GM19239 (cell line): ENCODE data around the gene MBD2.
A peak's percentile ranks its signal among the peaks of the same experiment; 100 is the strongest.
"Not testable (repeated sequence)": the region's sequence is repeated elsewhere in the genome, so short reads cannot be mapped to it uniquely, and the experiment has no call there.

ENCODE experiments used
- DNase-seq: peaks from one replicate; pipeline ENCODE4 v3.0.0; 2011; ENCODE audit warnings: low spot score; ENCODE audit not compliant: insufficient read length
- FAIRE-seq: peaks from 2 replicates; lab custom pipeline; 2011; peaks lifted over from hg19 to GRCh38; lab: Jason Lieb, UNC

MBD2 gene

GRCh38 chr18:54157646-54158385, 66.7 kb downstream of the MBD2 start:
- DNase-seq (no peak), FAIRE-seq (no peak)

GRCh38 chr18:54155412-54155811, 69.1 kb downstream of the MBD2 start:
- DNase-seq (no peak), FAIRE-seq (no peak)

GRCh38 chr18:54154231-54154630, 70.2 kb downstream of the MBD2 start:
- DNase-seq (no peak), FAIRE-seq (no peak)

- FAIRE-seq (no peak), DNase-seq (no peak)
Measured at GRCh38 chr18:54151376-54151775, 73.1 kb downstream of the MBD2 start.

GRCh38 chr18:54150226-54150625, 74.2 kb downstream of the MBD2 start:
- FAIRE-seq: no peak

GRCh38 chr18:54149078-54149697, 75.3 kb downstream of the MBD2 start:
- DNase-seq (no peak), FAIRE-seq (peak; percentile 82)

More at GRCh38 chr18:54150226-54150625, 74.2 kb downstream of the MBD2 start:
- no peak for DNase-seq

DNA sequence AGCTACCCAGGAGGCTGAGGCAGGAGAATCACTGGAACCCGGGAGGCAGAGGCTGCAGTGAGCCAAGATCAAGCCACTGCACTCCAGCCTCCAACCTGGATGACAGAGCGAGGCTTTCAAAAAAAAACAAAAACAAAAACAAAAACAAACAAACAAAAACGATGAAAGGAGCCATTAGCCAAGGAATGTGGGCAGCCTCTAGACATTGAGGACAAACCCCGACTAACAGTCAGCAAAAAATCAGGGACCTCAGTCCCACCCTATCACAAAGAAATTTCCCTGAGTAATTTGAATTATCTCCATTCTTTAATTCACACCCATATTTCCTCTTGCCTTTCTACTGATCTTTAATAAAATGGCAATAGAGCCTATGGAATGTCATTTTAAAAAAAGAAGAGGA, 75.8 kb downstream of the MBD2 start:
- FAIRE-seq (peak; percentile 26), DNase-seq (no peak)

DNA sequence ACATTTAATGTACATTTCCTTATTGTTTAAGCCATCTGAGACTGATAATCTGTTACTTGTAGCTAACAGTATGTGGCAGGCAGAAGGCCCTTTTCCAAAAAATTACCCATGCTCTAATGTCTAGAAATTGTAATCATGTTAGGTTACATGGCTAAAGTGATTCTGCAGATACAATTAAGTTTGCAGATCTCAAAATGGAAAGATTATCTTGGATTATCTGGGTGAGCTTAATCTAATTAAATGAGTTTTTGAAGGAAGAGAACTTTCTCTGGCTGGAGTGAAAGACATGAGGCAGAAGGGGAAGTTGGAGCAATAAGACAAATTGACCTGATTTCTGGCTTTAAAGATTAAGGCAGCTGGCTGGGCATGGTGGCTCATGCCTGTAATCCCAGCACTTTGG, 76.3 kb downstream of the MBD2 start:
- FAIRE-seq (no peak), DNase-seq (no peak)

GRCh38 chr18:54147439-54147838, 77.0 kb downstream of the MBD2 start:
- FAIRE-seq (peak; percentile 96), DNase-seq (peak; percentile 15)

GRCh38 chr18:54141041-54141608, 83.3 kb downstream of the MBD2 start:
- FAIRE-seq: no peak
- no peak for DNase-seq

DNA sequence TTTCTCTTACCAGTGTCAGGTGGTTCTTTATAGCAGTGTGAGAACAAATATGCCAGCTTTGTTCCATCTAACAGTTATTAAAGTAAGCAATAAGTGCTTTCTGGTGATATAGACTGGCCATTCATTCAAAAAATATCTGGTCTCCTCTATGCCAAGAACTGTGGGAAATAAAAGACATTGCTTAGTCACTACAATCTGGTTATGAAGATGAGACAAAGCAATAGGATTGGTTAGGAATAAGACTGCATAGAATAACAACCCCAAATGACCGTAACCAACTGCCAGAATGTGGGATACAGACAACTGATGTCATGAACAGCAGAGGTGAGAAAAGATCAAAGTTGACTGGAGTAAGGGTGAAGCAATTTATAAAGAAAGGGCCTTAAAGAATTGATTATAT, 83.8 kb downstream of the MBD2 start:
- DNase-seq (no peak), FAIRE-seq (no peak)

DNA sequence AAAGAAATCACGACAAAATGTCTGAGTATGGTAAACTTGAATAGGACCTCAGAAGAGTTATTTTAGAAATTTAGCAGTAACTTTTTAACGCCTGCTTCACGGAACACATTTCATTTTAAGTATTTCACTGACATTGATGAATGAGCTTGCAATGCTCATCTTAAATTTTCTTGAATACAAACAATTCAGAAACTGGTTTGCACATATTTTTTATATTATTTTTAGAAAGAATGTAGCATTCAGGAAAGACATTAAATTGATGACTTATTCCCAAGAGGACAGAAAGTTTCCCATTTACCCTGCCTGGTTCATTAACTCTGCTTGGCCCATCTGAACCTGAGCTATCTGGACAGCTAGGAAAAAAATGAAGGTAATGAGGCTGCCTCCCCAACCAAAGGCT, 89.3 kb downstream of the MBD2 start:
- no peak for FAIRE-seq
- no peak for DNase-seq

DNA sequence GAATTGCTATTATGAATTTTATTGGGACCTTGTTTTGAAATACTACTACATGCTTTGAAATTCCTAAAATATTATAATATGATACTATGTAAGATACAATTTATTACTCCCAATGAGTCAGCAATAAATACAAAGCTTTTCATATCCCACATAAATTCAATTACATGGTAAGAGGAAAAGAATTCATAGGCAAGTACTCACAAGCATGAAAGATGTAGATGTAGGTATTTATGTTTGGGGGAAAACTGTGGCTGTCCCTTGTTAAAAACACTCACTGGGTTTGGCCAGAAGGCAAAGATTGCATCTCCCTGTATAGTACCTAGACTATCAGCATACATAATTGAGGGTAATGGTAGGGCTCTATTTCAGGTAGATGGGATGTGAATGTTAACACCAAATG, 90.4 kb downstream of the MBD2 start:
- FAIRE-seq (no peak), DNase-seq (no peak)

GRCh38 chr18:54130631-54131030, 93.8 kb downstream of the MBD2 start:
- no peak for DNase-seq
- no peak for FAIRE-seq

GRCh38 chr18:54130177-54130576, 94.3 kb downstream of the MBD2 start:
- FAIRE-seq (no peak), DNase-seq (no peak)

DNA sequence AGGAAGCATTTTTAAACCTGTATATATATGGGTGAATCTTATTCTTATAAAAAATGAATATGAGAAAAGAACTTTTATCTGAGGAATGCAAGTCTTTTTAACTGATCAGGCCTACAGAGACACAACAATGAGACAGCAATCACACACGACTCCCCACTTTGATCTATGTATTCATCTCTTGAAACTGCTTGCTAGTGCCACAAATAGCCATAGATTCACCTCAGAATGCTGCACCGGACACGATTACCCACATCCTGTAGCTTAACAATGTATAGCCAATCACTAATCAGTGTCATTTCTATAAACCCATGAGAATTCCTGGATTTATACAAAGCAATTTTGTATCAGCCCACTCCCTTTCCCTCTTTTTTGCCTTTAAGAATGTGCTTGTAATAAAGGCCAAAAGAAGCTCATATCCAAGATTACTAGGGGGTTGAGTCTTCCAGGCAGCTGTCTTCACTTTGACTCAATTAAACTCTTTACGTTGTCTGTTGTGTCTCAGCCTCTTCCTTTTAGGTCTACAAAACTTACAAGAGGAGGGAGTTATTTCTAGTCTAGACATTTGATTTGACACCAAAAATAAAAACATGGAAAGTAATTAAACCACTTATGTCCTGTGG, 94.9 kb downstream of the MBD2 start:
- DNase-seq (no peak), FAIRE-seq (no peak)

- FAIRE-seq (no peak), DNase-seq (no peak)
Measured at GRCh38 chr18:54127759-54128378, 96.6 kb downstream of the MBD2 start.

DNA sequence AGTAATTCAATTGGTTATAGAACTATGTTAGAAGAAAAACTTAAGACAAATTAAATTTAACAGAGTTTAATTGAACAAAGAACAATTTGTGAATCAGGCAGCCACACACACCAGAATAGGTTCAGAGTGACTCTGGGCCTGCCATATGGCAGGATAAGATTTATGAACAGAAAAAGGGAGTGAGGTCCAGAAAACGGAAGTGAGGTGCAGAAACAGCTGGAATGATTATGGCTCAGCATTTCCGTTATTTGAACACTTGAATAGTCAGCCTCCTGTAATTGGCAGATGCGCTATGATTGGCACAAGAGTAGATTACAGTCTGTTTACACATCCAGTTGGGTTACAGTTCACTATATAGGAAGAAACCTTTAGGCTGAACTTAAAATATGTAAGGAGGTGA, 99.0 kb downstream of the MBD2 start:
- FAIRE-seq: no peak
- no peak for DNase-seq

- DNase-seq, FAIRE-seq: not testable (repeated sequence)
Measured at GRCh38 chr18:54123720-54124440, 100.6 kb downstream of the MBD2 start.

GRCh38 chr18:54119524-54120019, 104.9 kb downstream of the MBD2 start:
- DNase-seq (peak; percentile 14), FAIRE-seq (peak; percentile 96)
